Upper lobe of left lung (tissue), 4 donors: ENCODE data around the gene FDXR.

Source experiments
- CTCF ChIP-seq, 6 experiments: fragments of 450-650 bp in 4 of 6; fragments of 200-600 bp in 2 of 6; sonication (generic) in 2 of 6; IDR thresholded peaks; one replicate each; pipeline ENCODE4 v1.5.1; 2016 to 2019; ENCODE audit warnings: antibody characterized with exemption in 6 of 6
- POLR2AphosphoS5 ChIP-seq, 2 donors: sonication (generic); formaldehyde crosslinking; IDR thresholded peaks; one replicate each; pipeline ENCODE4 v1.5.1; 2017; ENCODE audit warnings: antibody characterized with exemption in 2 of 2

GRCh38 chr17:74838274-74838673 lies 34.5 kb downstream of the FDXR start:
- TF ChIP-seq POLR2AphosphoS5 (IDR thresholded peaks at IDR 0.05) = no peak
- no peak for TF ChIP-seq CTCF (IDR thresholded peaks at IDR 0.05)
